Bronchial epithelial cell (primary cell): ENCODE data around the gene FGFR3. TPM values are rescaled to one million over a fixed set of nuclear protein-coding genes. Genes with fewer than 3 reads are reported as not detected.

Experiments used
- DNase-seq: peaks from one replicate; pipeline ENCODE4 v3.0.0-alpha.2; 2010; ENCODE audit warnings: low read depth
- FAIRE-seq: peaks from 2 replicates; lab custom pipeline; 2011; peaks lifted over from hg19 to GRCh38; lab: Jason Lieb, UNC
- H3K27me3 ChIP-seq: 2 replicates; pipeline ENCODE4 v1.5.1; 2011; ENCODE audit warnings: low read length; ENCODE audit not compliant: control insufficient read depth, insufficient read depth
- H3K36me3 ChIP-seq: 2 replicates; pipeline ENCODE4 v1.5.1; 2011; ENCODE audit warnings: low read length; ENCODE audit not compliant: control insufficient read depth, insufficient read depth
- H3K4me3 ChIP-seq: 2 replicates; pipeline ENCODE4 v1.5.1; 2011; ENCODE audit warnings: mild to moderate bottlenecking, low read depth, low read length, control low read depth
- total RNA-seq: library from RNA; depleted of rRNA; stranded (reverse); fragments of >200 nt; gene quantifications from 2 replicates; pipeline ENCODE4 v1.2.1, GENCODE V29; 2014
- TF ChIP-seq, protein P1 (sequence below): IDR thresholded peaks from 2 replicates; pipeline ENCODE4 v1.5.1; 2011; ENCODE audit warnings: mild to moderate bottlenecking, moderate library complexity, low read length, control low read depth, inconsistent platforms; ENCODE audit not compliant: insufficient read depth, severe bottlenecking

Gene FGFR3
- total RNA-seq, 1 donor from 2014 or later = 29.0 TPM

DNA sequence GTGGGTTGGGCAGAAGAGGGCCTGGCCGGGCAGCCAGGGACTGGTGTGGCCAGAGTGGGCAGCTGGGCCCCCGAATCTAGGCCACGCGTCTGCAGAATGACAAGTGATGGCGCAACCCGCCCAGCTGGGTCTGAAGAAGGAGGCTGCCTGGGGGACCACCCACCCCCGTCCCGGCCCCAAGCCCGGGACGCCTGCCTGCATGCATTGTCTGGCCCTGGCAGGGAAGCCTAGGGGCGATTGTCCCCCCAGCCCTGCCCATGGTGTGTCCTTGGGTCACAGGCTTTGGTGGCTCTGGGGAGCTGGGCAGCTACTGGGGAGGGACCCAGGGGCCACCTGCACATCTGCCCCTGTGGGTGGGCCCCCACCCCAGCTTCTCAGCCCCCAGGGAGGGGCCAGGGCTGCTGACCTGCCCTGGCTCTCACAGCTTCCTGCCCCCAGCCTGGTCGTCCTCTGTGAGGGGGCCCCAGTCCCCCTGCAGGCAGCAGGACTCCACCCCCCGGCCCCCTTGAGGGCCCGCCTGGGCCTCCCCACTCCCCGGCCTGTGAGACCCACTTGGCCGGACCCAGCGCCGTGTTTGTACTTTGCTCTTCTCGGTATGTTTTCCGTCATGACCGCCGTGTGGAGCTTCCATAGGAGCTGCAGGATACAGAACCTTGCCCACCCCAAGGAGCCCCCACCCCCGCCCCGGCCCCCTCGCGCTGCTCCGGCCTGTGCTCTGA, 4.9 kb downstream of the FGFR3 start:
- peaks cover 51% of the 10 kb centered on the region for H3K36me3 ChIP-seq
- TF ChIP-seq, protein P1, sequence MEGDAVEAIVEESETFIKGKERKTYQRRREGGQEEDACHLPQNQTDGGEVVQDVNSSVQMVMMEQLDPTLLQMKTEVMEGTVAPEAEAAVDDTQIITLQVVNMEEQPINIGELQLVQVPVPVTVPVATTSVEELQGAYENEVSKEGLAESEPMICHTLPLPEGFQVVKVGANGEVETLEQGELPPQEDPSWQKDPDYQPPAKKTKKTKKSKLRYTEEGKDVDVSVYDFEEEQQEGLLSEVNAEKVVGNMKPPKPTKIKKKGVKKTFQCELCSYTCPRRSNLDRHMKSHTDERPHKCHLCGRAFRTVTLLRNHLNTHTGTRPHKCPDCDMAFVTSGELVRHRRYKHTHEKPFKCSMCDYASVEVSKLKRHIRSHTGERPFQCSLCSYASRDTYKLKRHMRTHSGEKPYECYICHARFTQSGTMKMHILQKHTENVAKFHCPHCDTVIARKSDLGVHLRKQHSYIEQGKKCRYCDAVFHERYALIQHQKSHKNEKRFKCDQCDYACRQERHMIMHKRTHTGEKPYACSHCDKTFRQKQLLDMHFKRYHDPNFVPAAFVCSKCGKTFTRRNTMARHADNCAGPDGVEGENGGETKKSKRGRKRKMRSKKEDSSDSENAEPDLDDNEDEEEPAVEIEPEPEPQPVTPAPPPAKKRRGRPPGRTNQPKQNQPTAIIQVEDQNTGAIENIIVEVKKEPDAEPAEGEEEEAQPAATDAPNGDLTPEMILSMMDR = no peak
- H3K4me3 ChIP-seq = no peak overlapping the region
- FAIRE-seq (no peak), DNase-seq (no peak)
- no peaks in the 10 kb centered on the region for H3K27me3 ChIP-seq

DNA sequence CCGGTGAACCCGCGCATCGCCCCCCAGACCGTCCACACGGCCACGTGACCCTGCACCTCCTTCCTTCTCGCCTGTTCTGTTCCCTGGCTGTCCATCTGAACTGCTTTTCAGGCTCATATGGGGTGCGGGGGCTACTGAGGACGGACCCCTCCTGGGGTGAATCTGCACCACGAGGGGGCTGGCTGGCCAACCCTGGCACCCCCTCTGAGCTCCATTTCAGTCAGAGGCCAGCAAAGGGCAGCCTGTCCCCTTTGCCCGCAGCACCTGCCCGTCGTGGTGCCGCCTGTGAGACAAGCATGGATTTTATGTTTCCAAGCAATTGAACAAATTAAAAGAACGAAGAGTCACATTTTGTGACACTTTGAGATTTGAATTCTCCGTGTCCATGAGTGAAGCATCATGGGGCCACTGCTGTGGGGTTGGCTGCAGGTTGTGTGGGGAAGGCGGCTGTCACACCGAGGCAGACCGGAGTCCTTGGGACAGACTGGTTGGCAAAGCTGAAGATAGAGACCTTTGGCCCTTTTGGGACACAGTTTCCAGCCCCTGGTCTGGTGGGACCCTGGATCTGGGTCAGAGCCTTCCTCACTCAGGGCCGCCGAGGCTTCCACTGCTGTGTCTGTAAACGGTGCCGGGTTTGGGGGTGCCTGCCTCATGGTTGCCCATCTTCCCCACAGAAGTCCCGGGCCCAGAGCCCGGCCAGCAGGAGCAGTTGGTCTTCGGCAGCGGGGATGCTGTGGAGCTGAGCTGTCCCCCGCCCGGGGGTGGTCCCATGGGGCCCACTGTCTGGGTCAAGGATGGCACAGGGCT, 5.7 kb downstream of the FGFR3 start:
- H3K36me3 ChIP-seq = peaks cover 58% of the 10 kb centered on the region
- TF ChIP-seq, protein P1 = no peak
- H3K4me3 ChIP-seq = no peak overlapping the region
- DNase-seq (no peak), FAIRE-seq (no peak)
- no peaks in the 10 kb centered on the region for H3K27me3 ChIP-seq

DNA sequence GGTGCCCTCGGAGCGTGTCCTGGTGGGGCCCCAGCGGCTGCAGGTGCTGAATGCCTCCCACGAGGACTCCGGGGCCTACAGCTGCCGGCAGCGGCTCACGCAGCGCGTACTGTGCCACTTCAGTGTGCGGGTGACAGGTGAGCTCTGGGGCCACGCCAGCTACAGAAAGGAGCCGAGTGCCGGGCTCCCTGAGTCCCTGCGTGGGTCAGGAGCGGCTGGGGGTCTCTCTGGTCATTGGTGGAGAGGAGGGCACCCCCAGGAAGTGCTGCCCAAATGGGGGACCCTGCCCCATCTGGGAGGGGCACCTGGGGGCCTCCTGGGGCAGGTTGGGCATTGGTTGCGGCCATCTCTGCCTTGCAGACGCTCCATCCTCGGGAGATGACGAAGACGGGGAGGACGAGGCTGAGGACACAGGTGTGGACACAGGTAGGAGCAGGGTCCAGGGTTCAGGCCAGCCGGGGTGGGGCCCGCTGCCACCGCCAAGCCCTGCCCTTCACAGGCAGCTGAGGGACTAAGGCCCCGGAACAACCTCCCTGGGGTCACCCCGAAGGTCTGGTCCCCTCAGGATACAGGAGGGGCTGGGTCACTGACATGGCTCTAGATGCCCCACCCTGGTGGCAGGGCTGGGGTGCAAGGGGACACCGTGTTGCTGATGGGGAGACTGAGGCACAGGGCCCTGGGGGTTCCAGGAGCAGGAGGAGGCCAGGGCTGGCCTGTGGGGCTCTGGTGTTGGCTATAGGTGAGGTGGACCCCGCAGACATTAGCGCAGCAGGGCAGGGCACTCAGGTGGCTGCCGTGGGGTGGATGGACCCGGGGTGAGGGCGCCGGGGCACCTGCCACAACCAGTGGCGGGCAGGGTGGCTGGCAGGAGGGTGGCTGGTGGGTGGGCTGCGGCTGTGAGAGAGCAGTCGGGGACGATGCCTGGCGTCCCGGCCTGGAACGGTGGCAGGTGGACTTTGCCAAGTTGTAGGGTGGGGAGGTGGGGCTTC, 6.6 kb downstream of the FGFR3 start:
- Histone ChIP-seq H3K4me3 (no peak overlapping the region), H3K36me3 (peaks cover 67% of the 10 kb centered on the region), H3K27me3 (no peaks in the 10 kb centered on the region)
- FAIRE-seq (no peak), DNase-seq (no peak)
- TF ChIP-seq, protein P1 = no peak

DNA sequence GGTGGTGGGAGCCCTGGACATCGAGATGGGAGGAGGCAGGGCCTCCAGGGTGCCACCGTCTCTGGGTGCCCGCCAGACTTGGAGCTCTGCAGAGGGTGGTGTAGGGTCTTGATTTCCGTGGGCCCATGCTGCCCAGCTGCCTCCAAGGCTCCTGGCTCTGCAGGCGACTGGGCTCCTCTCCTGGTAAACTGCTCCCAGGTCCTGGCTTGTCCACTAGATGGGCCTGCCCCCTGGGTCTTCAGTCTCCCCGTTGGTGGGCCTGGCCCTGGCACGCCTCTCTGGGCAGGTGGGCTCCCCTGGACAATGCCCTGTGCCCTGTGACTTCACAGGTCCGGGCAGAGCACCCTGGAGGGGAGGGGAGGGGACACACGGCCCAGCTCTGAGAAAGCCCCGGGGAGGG, 7.7 kb downstream of the FGFR3 start:
- Histone ChIP-seq H3K4me3 (no peak overlapping the region), H3K27me3 (no peaks in the 10 kb centered on the region), H3K36me3 (peaks cover 72% of the 10 kb centered on the region)
- FAIRE-seq = no peak
- TF ChIP-seq, protein P1 = no peak
- DNase-seq = no peak

DNA sequence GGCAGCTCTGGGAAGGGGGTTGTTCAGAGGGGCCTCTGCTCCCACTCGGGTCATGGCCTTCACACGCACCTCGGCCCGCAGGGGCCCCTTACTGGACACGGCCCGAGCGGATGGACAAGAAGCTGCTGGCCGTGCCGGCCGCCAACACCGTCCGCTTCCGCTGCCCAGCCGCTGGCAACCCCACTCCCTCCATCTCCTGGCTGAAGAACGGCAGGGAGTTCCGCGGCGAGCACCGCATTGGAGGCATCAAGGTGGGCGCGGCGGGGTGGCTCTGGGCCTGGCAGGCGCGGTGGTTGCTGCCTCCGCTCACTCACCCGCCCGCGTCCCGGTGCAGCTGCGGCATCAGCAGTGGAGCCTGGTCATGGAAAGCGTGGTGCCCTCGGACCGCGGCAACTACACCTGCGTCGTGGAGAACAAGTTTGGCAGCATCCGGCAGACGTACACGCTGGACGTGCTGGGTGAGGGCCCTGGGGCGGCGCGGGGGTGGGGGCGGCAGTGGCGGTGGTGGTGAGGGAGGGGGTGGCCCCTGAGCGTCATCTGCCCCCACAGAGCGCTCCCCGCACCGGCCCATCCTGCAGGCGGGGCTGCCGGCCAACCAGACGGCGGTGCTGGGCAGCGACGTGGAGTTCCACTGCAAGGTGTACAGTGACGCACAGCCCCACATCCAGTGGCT, 8.3 kb downstream of the FGFR3 start:
- Histone ChIP-seq H3K36me3 (peaks cover 73% of the 10 kb centered on the region), H3K4me3 (no peak overlapping the region), H3K27me3 (no peaks in the 10 kb centered on the region)
- TF ChIP-seq, protein P1 = no peak
- DNase-seq (no peak), FAIRE-seq (no peak)
